ENCODE results near the gene CRNKL1.

CRNKL1 gene

DNA sequence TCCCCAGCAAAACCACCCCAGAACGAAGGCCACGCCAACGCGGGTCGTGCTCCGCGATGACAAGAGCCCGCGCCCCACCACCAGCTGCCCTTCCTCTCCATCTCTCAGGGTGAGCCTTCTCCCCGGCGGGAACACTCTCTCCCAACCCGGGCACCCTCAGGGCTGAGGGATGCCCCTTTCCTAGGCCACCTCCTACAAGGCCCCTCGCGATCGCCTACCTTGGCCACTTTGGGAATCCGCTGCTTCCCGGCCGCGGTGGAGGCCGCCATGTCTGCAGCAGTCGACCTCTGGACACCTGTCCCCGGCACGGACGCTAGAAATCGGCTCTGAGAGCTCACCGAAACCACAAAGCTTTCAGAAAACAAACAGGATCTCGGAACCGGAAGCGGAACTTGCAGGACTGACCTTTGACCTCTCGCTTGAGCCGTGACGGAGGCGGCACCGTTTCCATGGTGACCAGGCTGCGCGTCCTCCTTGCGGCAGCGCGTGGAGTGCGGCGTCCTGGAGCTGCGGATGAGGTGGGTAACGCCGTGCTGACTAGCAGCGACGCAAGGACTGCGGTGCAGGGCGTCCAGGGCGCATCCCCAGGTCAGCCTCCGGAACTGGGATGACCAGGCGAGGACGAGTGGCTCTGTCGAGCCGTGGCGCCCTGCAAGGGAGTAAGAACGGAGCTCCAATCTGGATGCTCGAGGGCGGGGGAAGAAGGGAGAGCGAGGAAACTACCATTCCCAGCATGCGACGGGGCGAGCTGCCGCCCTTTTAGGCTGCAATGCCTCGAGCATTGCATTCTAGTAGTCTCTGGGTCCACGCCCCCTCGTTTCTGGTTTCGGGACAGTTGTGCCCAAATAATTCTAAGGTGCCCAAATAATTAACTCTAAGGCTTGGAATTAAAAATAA lies at the start of gene CRNKL1, which contains the start of gene CFAP61:
TSS of gene CRNKL1 (minus strand) at position 393 of the 897 bp plus-strand sequence. CDS start at position 269, 124 bp downstream.
TSS of gene CFAP61 (plus strand) at position 459 of the 897 bp plus-strand sequence. CDS start 4,122 bp downstream, outside the sequence.
- Histone ChIP-seq H3K36me3 (ENCODE audit: control insufficient read depth in 2 of 2, insufficient read depth in 2 of 2, low read length in 2 of 2) (peaks cover 26 to 27% of the 10 kb centered on the region in 2 donors), H3K9me3 (ENCODE audit: control insufficient read depth in 2 of 2, low read length in 2 of 2) (no peaks in the 10 kb centered on the region), H3K4me3 (ENCODE audit: low read length in 2 of 2) (peak within 1 kb of the TSS; percentile 93 to 99), H3K4me1 (ENCODE audit: control insufficient read depth in 2 of 2, insufficient read depth in 2 of 2, low read length in 2 of 2) (peaks cover 10 to 11% of the 10 kb centered on the region in 2 donors), H3K9ac (ENCODE audit: low read depth in 1 of 2, low read length in 2 of 2) (peak within 1 kb of the TSS; percentile 88 to 90), H3K27me3 (ENCODE audit: control insufficient read depth in 2 of 2, insufficient read depth in 2 of 2, low read length in 2 of 2) (peaks cover 0 to 3% of the 10 kb centered on the region in 2 donors), H3K27ac (ENCODE audit: low read depth in 2 of 2, low read length in 2 of 2) (peak within 1 kb of the TSS; percentile 89 to 92)

DNA sequence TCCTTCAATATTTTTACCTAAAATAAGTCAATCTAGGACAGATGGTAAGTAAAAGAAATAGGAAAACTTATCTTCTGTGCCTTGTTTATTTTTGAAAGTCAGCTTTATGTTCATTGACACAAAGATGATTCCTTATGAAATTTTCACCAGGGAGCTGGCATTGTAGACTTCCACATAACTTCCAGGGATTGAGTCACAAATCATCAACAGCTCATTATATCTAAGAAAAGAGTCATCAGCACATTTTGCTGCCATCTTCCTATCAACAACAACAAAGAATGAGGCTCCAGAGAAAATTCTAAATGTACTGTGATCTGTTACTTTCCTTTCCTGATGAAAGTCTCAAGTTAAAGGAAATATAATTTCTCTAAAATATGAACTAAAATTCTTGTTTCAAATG lies 48.6 kb upstream of the CRNKL1 start:
- H3K4me1 ChIP-seq (ENCODE audit: control insufficient read depth in 2 of 2, insufficient read depth in 2 of 2, low read length in 2 of 2): no peaks in the 10 kb centered on the region
- no peaks in the 10 kb centered on the region for H3K36me3 ChIP-seq (ENCODE audit: control insufficient read depth in 2 of 2, insufficient read depth in 2 of 2, low read length in 2 of 2)
- no peak overlapping the region for H3K27ac ChIP-seq (ENCODE audit: low read depth in 2 of 2, low read length in 2 of 2)
- no peaks in the 10 kb centered on the region for H3K9me3 ChIP-seq (ENCODE audit: control insufficient read depth in 2 of 2, low read length in 2 of 2)
- H3K27me3 ChIP-seq (ENCODE audit: control insufficient read depth in 2 of 2, insufficient read depth in 2 of 2, low read length in 2 of 2): no peaks in the 10 kb centered on the region
- H3K4me3 ChIP-seq (ENCODE audit: low read length in 2 of 2): no peak overlapping the region
- no peak overlapping the region for H3K9ac ChIP-seq (ENCODE audit: low read depth in 1 of 2, low read length in 2 of 2)

DNA sequence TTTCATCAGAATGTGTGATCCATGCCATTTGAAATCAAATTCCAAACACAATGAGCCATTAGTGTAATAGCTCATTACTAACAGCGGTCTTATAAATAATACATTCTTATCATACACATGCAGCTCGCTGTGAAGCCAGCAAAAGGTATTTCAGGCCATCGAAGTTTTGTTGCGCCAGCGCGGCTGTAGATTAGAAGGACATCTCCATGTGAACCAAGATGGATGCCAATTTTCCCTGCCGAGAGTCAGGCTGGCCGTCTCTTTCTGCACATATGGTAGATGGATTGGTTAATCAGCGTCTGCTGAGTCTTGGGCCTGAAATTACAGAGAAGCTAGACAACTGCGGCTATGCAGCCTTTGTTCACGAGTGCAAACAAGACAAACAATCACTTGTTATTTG lies 44.2 kb upstream of the CRNKL1 start:
- Histone ChIP-seq H3K4me3 (ENCODE audit: low read length in 2 of 2) (no peak overlapping the region), H3K27ac (ENCODE audit: low read depth in 2 of 2, low read length in 2 of 2) (no peak overlapping the region)

DNA sequence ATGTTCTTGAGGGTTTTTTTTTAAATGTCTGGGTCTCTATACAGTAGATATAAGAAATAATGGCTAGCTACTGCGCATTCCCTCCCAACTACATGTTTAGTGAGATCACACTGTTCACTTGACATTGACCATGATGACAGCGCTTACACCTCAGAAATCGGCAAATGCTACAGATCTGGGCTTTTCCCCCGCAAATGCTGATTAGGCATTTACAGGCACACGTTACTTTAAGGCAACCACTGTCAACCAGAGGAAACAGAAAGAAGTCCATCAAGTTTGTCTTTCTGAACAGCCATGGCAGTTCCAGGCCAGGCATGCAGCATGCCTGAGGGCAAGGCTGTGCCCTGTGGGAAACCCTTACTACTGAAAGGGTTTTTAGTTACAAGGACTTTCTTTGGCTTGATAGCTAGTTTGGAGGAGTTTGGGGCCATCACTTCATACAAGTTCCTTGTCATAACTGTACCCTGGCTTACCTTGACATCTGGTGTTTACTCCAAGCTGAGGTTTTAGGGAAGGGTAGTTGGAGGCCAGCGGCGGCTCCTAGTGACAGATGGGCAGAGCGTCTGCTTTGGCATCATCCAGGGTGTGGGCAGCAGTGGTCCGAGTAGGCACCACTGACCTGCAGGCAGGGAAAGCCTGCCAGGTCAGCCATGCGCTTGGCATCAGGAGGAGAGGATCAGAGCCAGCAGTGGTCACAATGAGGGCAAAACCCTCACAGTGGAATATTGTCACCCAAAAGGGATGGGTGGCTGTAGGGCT lies 43.0 kb upstream of the CRNKL1 start:
- H3K27me3 ChIP-seq (ENCODE audit: control insufficient read depth in 2 of 2, insufficient read depth in 2 of 2, low read length in 2 of 2): peaks cover 0 to 2% of the 10 kb centered on the region in 2 donors
- no peaks in the 10 kb centered on the region for H3K4me1 ChIP-seq (ENCODE audit: control insufficient read depth in 2 of 2, insufficient read depth in 2 of 2, low read length in 2 of 2)
- H3K36me3 ChIP-seq (ENCODE audit: control insufficient read depth in 2 of 2, insufficient read depth in 2 of 2, low read length in 2 of 2): no peaks in the 10 kb centered on the region
- no peak overlapping the region for H3K27ac ChIP-seq (ENCODE audit: low read depth in 2 of 2, low read length in 2 of 2)
- no peak overlapping the region for H3K9ac ChIP-seq (ENCODE audit: low read depth in 1 of 2, low read length in 2 of 2)
- no peaks in the 10 kb centered on the region for H3K9me3 ChIP-seq (ENCODE audit: control insufficient read depth in 2 of 2, low read length in 2 of 2)
- H3K4me3 ChIP-seq (ENCODE audit: low read length in 2 of 2): no peak overlapping the region

More for the DNA sequence above, 44.2 kb upstream of the CRNKL1 start:
- Histone ChIP-seq H3K36me3 (ENCODE audit: control insufficient read depth in 2 of 2, insufficient read depth in 2 of 2, low read length in 2 of 2) (no peaks in the 10 kb centered on the region), H3K9me3 (ENCODE audit: control insufficient read depth in 2 of 2, low read length in 2 of 2) (no peaks in the 10 kb centered on the region), H3K4me1 (ENCODE audit: control insufficient read depth in 2 of 2, insufficient read depth in 2 of 2, low read length in 2 of 2) (no peaks in the 10 kb centered on the region), H3K9ac (ENCODE audit: low read depth in 1 of 2, low read length in 2 of 2) (no peak overlapping the region), H3K27me3 (ENCODE audit: control insufficient read depth in 2 of 2, insufficient read depth in 2 of 2, low read length in 2 of 2) (peaks cover 0 to 2% of the 10 kb centered on the region in 2 donors)

DNA sequence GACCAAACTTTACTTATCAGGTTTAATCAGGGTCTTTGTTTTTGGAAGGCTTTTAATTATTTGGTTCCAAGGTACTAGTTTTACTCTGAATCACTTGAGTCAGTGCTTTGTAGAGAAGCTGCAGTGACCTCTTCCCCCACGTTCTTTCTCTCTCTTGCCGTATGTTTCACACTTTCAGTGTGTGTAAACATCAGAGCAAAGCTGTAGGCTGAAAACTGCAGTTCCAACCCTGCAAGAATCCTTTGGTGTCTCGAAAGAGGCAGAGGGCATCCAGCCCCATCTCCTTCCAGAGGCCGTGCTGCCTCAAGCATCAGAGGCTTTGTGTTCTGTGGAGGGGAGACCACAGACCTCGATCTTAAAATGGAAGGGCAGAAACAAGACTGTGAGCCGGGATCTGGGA lies 42.1 kb upstream of the CRNKL1 start:
- Histone ChIP-seq H3K4me1 (ENCODE audit: control insufficient read depth in 2 of 2, insufficient read depth in 2 of 2, low read length in 2 of 2) (no peaks in the 10 kb centered on the region), H3K4me3 (ENCODE audit: low read length in 2 of 2) (no peak overlapping the region), H3K9me3 (ENCODE audit: control insufficient read depth in 2 of 2, low read length in 2 of 2) (no peaks in the 10 kb centered on the region), H3K27ac (ENCODE audit: low read depth in 2 of 2, low read length in 2 of 2) (no peak overlapping the region), H3K9ac (ENCODE audit: low read depth in 1 of 2, low read length in 2 of 2) (no peak overlapping the region), H3K36me3 (ENCODE audit: control insufficient read depth in 2 of 2, insufficient read depth in 2 of 2, low read length in 2 of 2) (no peaks in the 10 kb centered on the region), H3K27me3 (ENCODE audit: control insufficient read depth in 2 of 2, insufficient read depth in 2 of 2, low read length in 2 of 2) (peaks cover 0 to 2% of the 10 kb centered on the region in 2 donors)

DNA sequence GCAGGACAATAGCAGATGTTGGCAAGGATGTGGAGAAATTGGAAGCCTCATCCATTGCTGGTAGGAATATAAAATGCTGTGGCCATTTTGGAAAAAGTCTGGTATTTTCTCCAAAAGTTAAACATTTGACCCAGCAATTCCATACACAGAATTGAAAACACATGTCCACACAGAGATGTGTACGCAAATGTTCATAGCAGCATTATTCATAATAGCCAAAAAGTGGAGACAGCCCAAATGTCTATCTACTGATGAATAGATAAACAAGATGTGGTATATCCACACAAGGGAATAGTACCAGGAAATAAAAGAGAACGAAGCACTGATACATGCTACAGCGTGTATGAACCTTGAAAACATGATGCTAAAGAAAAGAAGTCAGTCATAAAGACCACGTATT lies 40.6 kb upstream of the CRNKL1 start:
- no peak overlapping the region for H3K4me3 ChIP-seq (ENCODE audit: low read length in 2 of 2)
- peaks cover 0 to 2% of the 10 kb centered on the region in 2 donors for H3K27me3 ChIP-seq (ENCODE audit: control insufficient read depth in 2 of 2, insufficient read depth in 2 of 2, low read length in 2 of 2)
- no peaks in the 10 kb centered on the region for H3K4me1 ChIP-seq (ENCODE audit: control insufficient read depth in 2 of 2, insufficient read depth in 2 of 2, low read length in 2 of 2)
- H3K36me3 ChIP-seq (ENCODE audit: control insufficient read depth in 2 of 2, insufficient read depth in 2 of 2, low read length in 2 of 2): no peaks in the 10 kb centered on the region
- no peaks in the 10 kb centered on the region for H3K9me3 ChIP-seq (ENCODE audit: control insufficient read depth in 2 of 2, low read length in 2 of 2)
- H3K27ac ChIP-seq (ENCODE audit: low read depth in 2 of 2, low read length in 2 of 2): no peak overlapping the region
- H3K9ac ChIP-seq (ENCODE audit: low read depth in 1 of 2, low read length in 2 of 2): no peak overlapping the region

DNA sequence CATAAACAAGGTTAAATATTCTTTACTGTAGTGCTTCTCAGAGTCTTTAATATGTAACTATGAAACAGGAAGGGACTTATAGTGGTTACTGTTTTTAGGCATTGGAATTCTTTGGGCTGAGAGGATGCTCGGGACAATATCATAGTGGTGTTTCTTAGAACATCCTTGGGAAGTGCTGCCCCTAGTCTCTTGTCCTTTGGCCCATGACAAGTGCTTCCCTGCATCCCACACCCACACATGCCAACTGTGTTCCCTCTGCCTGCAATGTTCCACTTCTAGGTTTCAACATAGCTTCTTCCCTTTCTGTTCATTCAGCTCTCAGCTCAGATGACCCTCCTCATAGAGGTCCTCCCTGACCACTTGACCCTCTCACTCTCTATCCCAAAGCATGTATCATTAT lies 37.7 kb upstream of the CRNKL1 start:
- H3K4me1 ChIP-seq (ENCODE audit: control insufficient read depth in 2 of 2, insufficient read depth in 2 of 2, low read length in 2 of 2): no peaks in the 10 kb centered on the region
- no peaks in the 10 kb centered on the region for H3K9me3 ChIP-seq (ENCODE audit: control insufficient read depth in 2 of 2, low read length in 2 of 2)
- no peaks in the 10 kb centered on the region for H3K27me3 ChIP-seq (ENCODE audit: control insufficient read depth in 2 of 2, insufficient read depth in 2 of 2, low read length in 2 of 2)
- H3K9ac ChIP-seq (ENCODE audit: low read depth in 1 of 2, low read length in 2 of 2): no peak overlapping the region
- H3K27ac ChIP-seq (ENCODE audit: low read depth in 2 of 2, low read length in 2 of 2): no peak overlapping the region
- no peaks in the 10 kb centered on the region for H3K36me3 ChIP-seq (ENCODE audit: control insufficient read depth in 2 of 2, insufficient read depth in 2 of 2, low read length in 2 of 2)
- H3K4me3 ChIP-seq (ENCODE audit: low read length in 2 of 2): no peak overlapping the region

DNA sequence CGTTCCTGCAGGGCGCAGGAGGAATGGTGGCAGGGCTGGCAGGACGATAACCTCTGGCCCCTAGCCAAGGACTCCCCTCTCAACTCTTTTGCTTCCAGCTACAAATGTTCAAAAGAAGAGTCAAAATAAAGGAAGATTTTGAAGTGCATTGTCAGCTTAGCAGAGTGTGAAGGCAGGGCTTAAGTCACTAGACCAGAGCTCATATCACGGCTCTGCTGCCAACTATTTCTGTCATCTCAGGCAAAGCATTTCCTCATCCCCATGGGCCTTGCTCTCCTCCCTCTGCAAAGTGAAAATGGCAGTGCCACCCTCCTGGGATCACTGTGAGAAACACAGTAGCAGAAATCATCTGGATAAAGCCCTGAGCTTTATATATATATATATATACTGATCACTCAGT lies 36.8 kb upstream of the CRNKL1 start:
- Histone ChIP-seq H3K4me3 (ENCODE audit: low read length in 2 of 2) (no peak overlapping the region), H3K27ac (ENCODE audit: low read depth in 2 of 2, low read length in 2 of 2) (no peak overlapping the region), H3K36me3 (ENCODE audit: control insufficient read depth in 2 of 2, insufficient read depth in 2 of 2, low read length in 2 of 2) (no peaks in the 10 kb centered on the region), H3K27me3 (ENCODE audit: control insufficient read depth in 2 of 2, insufficient read depth in 2 of 2, low read length in 2 of 2) (no peaks in the 10 kb centered on the region), H3K9ac (ENCODE audit: low read depth in 1 of 2, low read length in 2 of 2) (no peak overlapping the region), H3K9me3 (ENCODE audit: control insufficient read depth in 2 of 2, low read length in 2 of 2) (no peaks in the 10 kb centered on the region), H3K4me1 (ENCODE audit: control insufficient read depth in 2 of 2, insufficient read depth in 2 of 2, low read length in 2 of 2) (peaks cover 0 to 4% of the 10 kb centered on the region in 2 donors)

DNA sequence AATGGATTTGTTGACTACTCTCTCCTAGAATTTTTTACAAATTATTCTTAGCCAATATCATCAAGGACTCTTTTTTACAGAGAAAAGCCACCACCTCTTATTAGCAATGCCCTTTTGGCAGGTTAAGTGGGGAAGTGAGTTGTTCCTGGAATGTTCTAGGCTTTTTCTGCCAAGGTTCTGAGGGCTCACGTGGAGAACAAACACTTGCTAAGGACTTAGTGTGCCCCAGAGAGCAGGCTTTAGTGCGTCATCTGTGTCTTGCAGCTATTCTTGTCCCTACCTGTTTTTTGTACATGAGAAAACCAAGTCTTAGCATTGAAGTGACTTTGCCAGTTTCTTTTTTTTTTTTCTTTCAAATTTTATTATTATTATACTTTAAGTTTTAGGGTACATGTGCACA lies 33.5 kb upstream of the CRNKL1 start:
- Histone ChIP-seq H3K36me3 (ENCODE audit: control insufficient read depth in 2 of 2, insufficient read depth in 2 of 2, low read length in 2 of 2) (no peaks in the 10 kb centered on the region), H3K4me3 (ENCODE audit: low read length in 2 of 2) (no peak overlapping the region), H3K27me3 (ENCODE audit: control insufficient read depth in 2 of 2, insufficient read depth in 2 of 2, low read length in 2 of 2) (peaks cover 0 to 6% of the 10 kb centered on the region in 2 donors), H3K9ac (ENCODE audit: low read depth in 1 of 2, low read length in 2 of 2) (no peak overlapping the region), H3K4me1 (ENCODE audit: control insufficient read depth in 2 of 2, insufficient read depth in 2 of 2, low read length in 2 of 2) (peaks cover 0 to 4% of the 10 kb centered on the region in 2 donors), H3K27ac (ENCODE audit: low read depth in 2 of 2, low read length in 2 of 2) (no peak overlapping the region), H3K9me3 (ENCODE audit: control insufficient read depth in 2 of 2, low read length in 2 of 2) (no peaks in the 10 kb centered on the region)

DNA sequence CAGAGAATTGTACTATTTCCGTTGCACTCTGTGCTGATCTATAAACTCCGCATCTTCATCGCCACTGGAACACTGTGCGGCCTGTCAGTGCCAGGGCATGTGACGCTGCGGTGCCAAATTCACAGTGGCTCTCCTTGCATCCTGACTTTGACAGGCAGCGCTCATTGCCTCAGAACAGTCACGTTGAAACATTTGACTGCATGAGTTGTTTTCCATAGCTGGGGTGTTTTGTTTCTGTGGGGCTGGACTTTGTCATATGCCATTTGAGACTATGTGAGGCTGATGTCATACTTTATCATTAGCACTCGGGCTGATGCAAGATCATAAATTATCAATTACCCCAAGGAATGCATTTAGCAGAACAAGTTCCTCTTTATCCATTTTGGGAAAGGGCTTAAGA lies 32.8 kb upstream of the CRNKL1 start:
- peaks cover 0 to 4% of the 10 kb centered on the region in 2 donors for H3K4me1 ChIP-seq (ENCODE audit: control insufficient read depth in 2 of 2, insufficient read depth in 2 of 2, low read length in 2 of 2)
- no peaks in the 10 kb centered on the region for H3K9me3 ChIP-seq (ENCODE audit: control insufficient read depth in 2 of 2, low read length in 2 of 2)
- peaks cover 0 to 6% of the 10 kb centered on the region in 2 donors for H3K27me3 ChIP-seq (ENCODE audit: control insufficient read depth in 2 of 2, insufficient read depth in 2 of 2, low read length in 2 of 2)
- H3K4me3 ChIP-seq (ENCODE audit: low read length in 2 of 2): no peak overlapping the region
- H3K9ac ChIP-seq (ENCODE audit: low read depth in 1 of 2, low read length in 2 of 2): no peak overlapping the region
- no peaks in the 10 kb centered on the region for H3K36me3 ChIP-seq (ENCODE audit: control insufficient read depth in 2 of 2, insufficient read depth in 2 of 2, low read length in 2 of 2)
- H3K27ac ChIP-seq (ENCODE audit: low read depth in 2 of 2, low read length in 2 of 2): no peak overlapping the region

Data from mucosa of rectum (tissue), 2 donors.